ENCODE results near the gene FAM120B. TPM values are rescaled to one million over a fixed set of nuclear protein-coding genes. Genes with fewer than 3 reads are reported as not detected.

Gene FAM120B
- total and polyA plus RNA-seq, 2 experiments from 2014 or later, result 7.2 to 16.7 TPM

DNA sequence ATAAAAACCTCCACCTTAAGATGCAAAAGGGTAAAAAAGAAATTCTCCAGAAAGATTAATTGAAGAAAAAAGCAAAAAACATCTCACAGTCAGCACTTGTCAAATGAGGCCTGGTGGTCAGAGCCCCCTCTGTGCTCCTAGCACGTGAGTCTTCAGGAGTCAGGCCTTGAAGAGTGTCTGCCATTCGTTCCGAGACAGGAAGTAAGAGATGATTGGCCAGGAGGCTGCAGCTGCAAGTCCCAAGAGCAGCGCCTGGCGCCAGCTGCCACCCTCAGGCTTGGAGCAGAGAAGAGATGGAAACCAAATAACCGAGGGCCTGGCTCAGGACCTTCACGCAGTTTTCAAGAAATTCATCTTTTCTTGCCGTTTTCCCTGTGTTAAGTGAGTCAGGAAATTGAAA, 65.0 kb downstream of the FAM120B start:
- H3K27ac Mint-ChIP-seq, result no peak overlapping the region
- TF ChIP-seq ZNF114 (CRISPR knock-in tag; IDR thresholded peaks at IDR 0.05) (no peak), ETS1 (IDR thresholded peaks at IDR 0.05) (no peak), NANOG (IDR thresholded peaks at IDR 0.05; ENCODE audit: borderline replicate concordance) (no peak)
- Histone ChIP-seq H3K4me1 (ENCODE audit: insufficient read depth) (peaks cover 4% of the 10 kb centered on the region; the same call in 1 of the 2 replicates), H2AFZ (no peak overlapping the region), H3K27me3 (ENCODE audit: insufficient read depth) (no peaks in the 10 kb centered on the region), H3K79me2 (replicated peaks; ENCODE audit: insufficient read depth) (no peaks in the 10 kb centered on the region), H3K4me2 (no peak overlapping the region), H3K36me3 (ENCODE audit: insufficient read depth) (no peaks in the 10 kb centered on the region), H3K4me3 (no peak overlapping the region), H4K20me1 (replicated peaks; ENCODE audit: insufficient read depth) (no peaks in the 10 kb centered on the region), H3K27ac (ENCODE audit: low read depth) (no peak overlapping the region), H3K9me2 (ENCODE audit: insufficient read depth) (no peaks in the 10 kb centered on the region), H3F3A (replicated peaks; ENCODE audit: low read depth) (no peaks in the 10 kb centered on the region)
- peaks cover 2% of the 10 kb centered on the region for H3K27me3 Mint-ChIP-seq (ENCODE audit: insufficient read depth, low read depth, poor library complexity)
- H3K4me1 Mint-ChIP-seq, result peaks cover 22% of the 10 kb centered on the region
- no peaks in the 10 kb centered on the region for H3K9me3 Mint-ChIP-seq
- H3K4me3 Mint-ChIP-seq, result no peak overlapping the region
- DNase-seq (ENCODE audit: low spot score) (peak; percentile 68), ATAC-seq (peak; percentile 92)
- no peaks in the 10 kb centered on the region; the same call in 2 of the 3 replicates for H3K36me3 Mint-ChIP-seq (ENCODE audit: low read depth)

DNA sequence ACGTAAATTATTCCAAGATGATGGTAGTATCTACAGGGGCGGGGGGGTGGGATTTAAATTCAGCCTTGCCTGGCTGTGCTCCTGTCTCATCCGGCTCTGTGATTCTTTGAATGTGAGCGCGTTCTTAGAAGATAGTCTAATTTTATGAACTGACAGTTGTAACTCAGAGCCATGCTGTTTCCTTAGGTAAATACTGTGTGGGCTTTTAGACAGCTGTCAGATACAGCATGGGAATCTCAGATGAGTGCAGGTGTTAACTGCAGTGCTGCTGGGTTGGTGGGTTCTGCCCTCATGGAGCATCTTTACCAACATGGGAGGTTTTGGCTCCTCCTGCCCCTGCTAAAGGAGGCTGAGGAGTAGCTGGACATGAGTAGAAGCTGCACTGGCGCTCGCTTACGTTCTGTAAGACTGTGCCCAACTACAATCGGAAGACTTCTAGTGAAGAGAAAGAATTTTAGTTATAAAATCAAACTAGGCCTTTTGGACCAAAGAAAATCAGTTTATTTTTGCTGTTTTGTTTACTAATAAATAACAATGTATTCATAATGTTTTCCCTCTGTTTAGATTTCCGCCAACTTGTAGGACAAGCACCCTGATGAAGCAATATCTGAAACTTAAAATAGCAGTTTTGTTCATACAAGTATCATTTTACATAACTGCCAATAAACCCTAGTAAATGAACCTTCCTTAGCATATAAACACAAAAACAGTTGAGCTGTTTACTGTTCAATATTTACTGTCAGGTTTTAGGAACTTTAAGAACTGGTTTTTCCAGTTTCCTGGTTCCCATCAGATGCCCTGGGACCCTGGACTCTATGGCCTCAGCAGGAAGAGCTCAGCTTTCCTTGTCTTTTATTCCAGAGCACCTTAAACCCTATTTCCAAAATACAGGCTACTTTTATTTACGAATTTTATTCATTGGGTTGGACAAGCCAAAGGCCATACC, 66.1 kb downstream of the FAM120B start:
- Mint-ChIP-seq H3K9me3 (no peaks in the 10 kb centered on the region), H3K27me3 (ENCODE audit: insufficient read depth, low read depth, poor library complexity) (peaks cover 2% of the 10 kb centered on the region), H3K27ac (peak overlapping the region; percentile 61; the same call in 1 of the 2 replicates), H3K4me3 (no peak overlapping the region), H3K4me1 (peaks cover 22% of the 10 kb centered on the region), H3K36me3 (ENCODE audit: low read depth) (no peaks in the 10 kb centered on the region; the same call in 2 of the 3 replicates)
- H3K79me2 ChIP-seq (replicated peaks; ENCODE audit: insufficient read depth), result no peaks in the 10 kb centered on the region
- H3K27ac ChIP-seq (ENCODE audit: low read depth), result no peak overlapping the region
- H3K4me2 ChIP-seq, result no peak overlapping the region
- ATAC-seq (peak; percentile 30), DNase-seq (ENCODE audit: low spot score) (peak; percentile 41)
- no peak overlapping the region for H2AFZ ChIP-seq
- H3K4me1 ChIP-seq (ENCODE audit: insufficient read depth), result peaks cover 4% of the 10 kb centered on the region; the same call in 1 of the 2 replicates
- no peaks in the 10 kb centered on the region for H3K9me2 ChIP-seq (ENCODE audit: insufficient read depth)
- H3F3A ChIP-seq (replicated peaks; ENCODE audit: low read depth), result no peaks in the 10 kb centered on the region
- H3K27me3 ChIP-seq (ENCODE audit: insufficient read depth), result no peaks in the 10 kb centered on the region
- no peaks in the 10 kb centered on the region for H4K20me1 ChIP-seq (replicated peaks; ENCODE audit: insufficient read depth)
- H3K36me3 ChIP-seq (ENCODE audit: insufficient read depth), result no peaks in the 10 kb centered on the region
- no peak overlapping the region for H3K4me3 ChIP-seq
- no peak for TF ChIP-seq POLR2AphosphoS5 (IDR thresholded peaks at IDR 0.05; ENCODE audit: low read depth)
- no peak for TF ChIP-seq EZH2phosphoT487 (IDR thresholded peaks at IDR 0.05; ENCODE audit: unreplicated experiment)
- TF ChIP-seq JUNB (IDR thresholded peaks at IDR 0.05; ENCODE audit: unreplicated experiment), result no peak
- no peak for TF ChIP-seq NANOG (IDR thresholded peaks at IDR 0.05; ENCODE audit: borderline replicate concordance)
- no peak for TF ChIP-seq STAT1 (IDR thresholded peaks at IDR 0.05; ENCODE audit: unreplicated experiment)
- no peak for TF ChIP-seq EZH2 (IDR thresholded peaks at IDR 0.05; ENCODE audit: low read depth, unreplicated experiment)
- TF ChIP-seq ZNF331 (CRISPR knock-in tag; IDR thresholded peaks at IDR 0.05; ENCODE audit: low read depth), result no peak
- no peak for TF ChIP-seq CTCF (conservative IDR thresholded peaks at IDR 0.05; ENCODE audit: low read depth in 2 of 2)
- no peak for TF ChIP-seq CREB1 (CRISPR knock-in tag; IDR thresholded peaks at IDR 0.05; ENCODE audit: low read depth)
- no peak for TF ChIP-seq ZNF114 (CRISPR knock-in tag; IDR thresholded peaks at IDR 0.05)
- no peak for TF ChIP-seq ETS1 (IDR thresholded peaks at IDR 0.05)
- TF ChIP-seq REST (IDR thresholded peaks at IDR 0.05; ENCODE audit: unreplicated experiment), result no peak

Data from GM23338 (cell line).